IPS-15b (cell line): Measurements from ENCODE around the gene ZWILCH.

Source experiments
- H3K27me3 ChIP-seq: one replicate; pipeline ENCODE4 v1.6.1; 2013; ENCODE audit warnings: low read length; ENCODE audit not compliant: control insufficient read depth, insufficient read depth
- H3K36me3 ChIP-seq: one replicate; pipeline ENCODE4 v1.6.1; 2013; ENCODE audit warnings: low read length; ENCODE audit not compliant: control insufficient read depth, insufficient read depth
- H3K4me1 ChIP-seq: one replicate; pipeline ENCODE4 v1.6.1; 2013; ENCODE audit warnings: mild to moderate bottlenecking, low read length; ENCODE audit not compliant: control insufficient read depth, insufficient read depth
- H3K4me3 ChIP-seq: one replicate; pipeline ENCODE4 v1.5.1; 2013; ENCODE audit warnings: low read depth, low read length
- H3K9ac ChIP-seq: one replicate; pipeline ENCODE4 v1.6.1; 2013; ENCODE audit warnings: low read depth, mild to moderate bottlenecking, low read length
- H3K9me3 ChIP-seq: one replicate; pipeline ENCODE4 v1.6.1; 2013; ENCODE audit warnings: mild to moderate bottlenecking, low read length; ENCODE audit not compliant: control insufficient read depth, insufficient read depth

The ZWILCH gene

GRCh38 chr15:66563126-66563525 is 58.0 kb downstream of the ZWILCH start:
- Histone ChIP-seq H3K4me1 (peaks cover 11% of the 10 kb centered on the region), H3K27me3 (no peaks in the 10 kb centered on the region), H3K9ac (no peak overlapping the region), H3K36me3 (peaks cover 2% of the 10 kb centered on the region), H3K9me3 (no peaks in the 10 kb centered on the region), H3K4me3 (no peak overlapping the region)

- Histone ChIP-seq H3K27me3 (no peaks in the 10 kb centered on the region), H3K36me3 (peaks cover 2% of the 10 kb centered on the region), H3K4me1 (peaks cover 11% of the 10 kb centered on the region), H3K9ac (no peak overlapping the region), H3K9me3 (no peaks in the 10 kb centered on the region), H3K4me3 (no peak overlapping the region)
These were observed 58.5 kb downstream of the ZWILCH start for GRCh38 chr15:66563566-66564110.

GRCh38 chr15:66564136-66565041 is 59.3 kb downstream of the ZWILCH start:
- Histone ChIP-seq H3K27me3 (no peaks in the 10 kb centered on the region), H3K9ac (no peak overlapping the region), H3K9me3 (no peaks in the 10 kb centered on the region), H3K4me3 (no peak overlapping the region), H3K4me1 (peaks cover 11% of the 10 kb centered on the region), H3K36me3 (peaks cover 2% of the 10 kb centered on the region)

- Histone ChIP-seq H3K9ac (no peak overlapping the region), H3K36me3 (peaks cover 2% of the 10 kb centered on the region), H3K9me3 (no peaks in the 10 kb centered on the region), H3K4me1 (peaks cover 11% of the 10 kb centered on the region), H3K4me3 (peak overlapping the region; percentile 43), H3K27me3 (no peaks in the 10 kb centered on the region)
These were observed 60.1 kb downstream of the ZWILCH start for GRCh38 chr15:66565141-66565641.

GRCh38 chr15:66565741-66566144 is 60.6 kb downstream of the ZWILCH start, which contains the start of gene LCTL:
Gene LCTL, minus strand, starts transcription at chr15:66565998. Its CDS starts 633 bp downstream, at chr15:66565365.
- Histone ChIP-seq H3K4me3 (peak within 1 kb of the TSS; percentile 43), H3K9ac (no peak within 1 kb of the TSS)

GRCh38 chr15:66566963-66567531 is 61.9 kb downstream of the ZWILCH start:
- H3K4me1 ChIP-seq = peaks cover 11% of the 10 kb centered on the region
- H3K9me3 ChIP-seq = no peaks in the 10 kb centered on the region
- no peak overlapping the region for H3K9ac ChIP-seq
- H3K4me3 ChIP-seq = no peak overlapping the region
- H3K36me3 ChIP-seq = peaks cover 2% of the 10 kb centered on the region
- no peaks in the 10 kb centered on the region for H3K27me3 ChIP-seq

More at GRCh38 chr15:66565741-66566144, 60.6 kb downstream of the ZWILCH start, which contains the start of gene LCTL:
- Histone ChIP-seq H3K27me3 (no peaks in the 10 kb centered on the region), H3K4me1 (peaks cover 11% of the 10 kb centered on the region), H3K36me3 (peaks cover 2% of the 10 kb centered on the region), H3K9me3 (no peaks in the 10 kb centered on the region)

- Histone ChIP-seq H3K4me1 (peaks cover 11% of the 10 kb centered on the region), H3K4me3 (no peak overlapping the region), H3K36me3 (peaks cover 2% of the 10 kb centered on the region), H3K27me3 (no peaks in the 10 kb centered on the region), H3K9ac (no peak overlapping the region), H3K9me3 (no peaks in the 10 kb centered on the region)
These were observed 62.8 kb downstream of the ZWILCH start for GRCh38 chr15:66567897-66568296.

- H3K4me1 ChIP-seq = peaks cover 8% of the 10 kb centered on the region
- H3K36me3 ChIP-seq = no peaks in the 10 kb centered on the region
- no peaks in the 10 kb centered on the region for H3K9me3 ChIP-seq
- no peaks in the 10 kb centered on the region for H3K27me3 ChIP-seq
- H3K4me3 ChIP-seq = no peak overlapping the region
- H3K9ac ChIP-seq = no peak overlapping the region
These were observed 64.5 kb downstream of the ZWILCH start for GRCh38 chr15:66569461-66570137.

GRCh38 chr15:66570327-66570726 is 65.2 kb downstream of the ZWILCH start:
- Histone ChIP-seq H3K9ac (no peak overlapping the region), H3K27me3 (no peaks in the 10 kb centered on the region), H3K4me1 (peaks cover 7% of the 10 kb centered on the region), H3K4me3 (no peak overlapping the region), H3K36me3 (no peaks in the 10 kb centered on the region), H3K9me3 (no peaks in the 10 kb centered on the region)

GRCh38 chr15:66570842-66571478 is 65.8 kb downstream of the ZWILCH start:
- Histone ChIP-seq H3K4me3 (no peak overlapping the region), H3K36me3 (no peaks in the 10 kb centered on the region), H3K9me3 (no peaks in the 10 kb centered on the region), H3K4me1 (peaks cover 5% of the 10 kb centered on the region), H3K27me3 (no peaks in the 10 kb centered on the region), H3K9ac (no peak overlapping the region)

- Histone ChIP-seq H3K9me3 (no peaks in the 10 kb centered on the region), H3K4me1 (no peaks in the 10 kb centered on the region), H3K36me3 (no peaks in the 10 kb centered on the region), H3K9ac (no peak overlapping the region), H3K4me3 (no peak overlapping the region), H3K27me3 (no peaks in the 10 kb centered on the region)
These were observed 67.0 kb downstream of the ZWILCH start for GRCh38 chr15:66572146-66572545.
